Endothelial cell of umbilical vein (primary cell): ENCODE results near the gene KANK4. TPM values are rescaled to one million over a fixed set of nuclear protein-coding genes. Genes with fewer than 3 reads are reported as not detected.

Source experiments
- BruUV-seq: library from RNA; stranded (reverse); fragments of 400-500 nt; replicated peaks from 2 replicates; lab custom pipeline; 2021; lab: Mats Ljungman, UMichigan
- CTCF ChIA-PET: fragments of 300-600, 350-600 bp; sonication (Branson Sonifier 250); formaldehyde crosslinking; loops from one replicate; lab custom pipeline; 2021; ENCODE audit warnings: antibody characterized with exemption, inconsistent platforms; lab: Charles Lee
- POLR2A ChIA-PET: fragments of 300-600, 350-600 bp; sonication (Branson Sonifier 250); formaldehyde crosslinking; loops from one replicate; lab custom pipeline; 2021; ENCODE audit warnings: antibody characterized with exemption, inconsistent platforms; lab: Charles Lee
- DNase-seq: peaks from one replicate; pipeline ENCODE4 v3.0.0-alpha.2; 2011; ENCODE audit warnings: low read depth, low spot score
- FAIRE-seq: peaks from 2 replicates; lab custom pipeline; 2011; peaks lifted over from hg19 to GRCh38; lab: Jason Lieb, UNC
- H2AFZ ChIP-seq: 2 replicates; pipeline ENCODE4 v1.6.0; 2012; ENCODE audit warnings: low read depth, low read length, control low read depth, inconsistent platforms
- H3K27ac ChIP-seq: 2 replicates; pipeline ENCODE4 v1.5.1; 2011; ENCODE audit warnings: low read depth, mild to moderate bottlenecking, control low read depth, low read length, moderate library complexity; ENCODE audit not compliant: insufficient read depth
- H3K27me3 ChIP-seq, 2 experiments: 2 replicates each; pipeline versions ENCODE4 v1.6.0 to v1.6.1; 2011; ENCODE audit warnings: low read length in 2 of 2, mixed read lengths in 1 of 2; ENCODE audit not compliant: control insufficient read depth in 2 of 2, insufficient read depth in 2 of 2
- H3K36me3 ChIP-seq, 2 experiments: 2 replicates in 1 of 2; 3 replicates in 1 of 2; pipeline ENCODE4 v1.5.1; 2011; ENCODE audit warnings: low read length in 2 of 2, mild to moderate bottlenecking in 1 of 2, moderate library complexity in 1 of 2; ENCODE audit not compliant: control insufficient read depth in 2 of 2, insufficient read depth in 2 of 2; ENCODE audit errors: extremely low read depth in 1 of 2
- H3K4me1 ChIP-seq: 3 replicates; pipeline ENCODE4 v1.5.1; 2011; ENCODE audit warnings: mild to moderate bottlenecking, low read length; ENCODE audit not compliant: control insufficient read depth, insufficient read depth; ENCODE audit errors: extremely low read depth
- H3K4me2 ChIP-seq: 2 replicates; pipeline ENCODE4 v1.6.1; 2011; ENCODE audit warnings: low read length, control low read depth, mixed read lengths; ENCODE audit not compliant: insufficient read depth
- H3K4me3 ChIP-seq, 3 experiments: fragments of 200-600 bp in 1 of 3; sonication (generic), shearing (Covaris generic) in 1 of 3; replicated peaks in 1 of 3; 2 replicates each; pipeline ENCODE4 v1.5.1; 2011 to 2016; ENCODE audit warnings: control low read depth in 3 of 3, low read length in 3 of 3, mild to moderate bottlenecking in 2 of 3, inconsistent platforms in 1 of 3, low read depth in 1 of 3, moderate library complexity in 1 of 3; ENCODE audit not compliant: insufficient read depth in 1 of 3
- H3K79me2 ChIP-seq: 2 replicates; pipeline ENCODE4 v1.6.0; 2012; ENCODE audit warnings: low read length, inconsistent platforms; ENCODE audit not compliant: control insufficient read depth, insufficient read depth
- H3K9ac ChIP-seq: replicated peaks from 2 replicates; pipeline ENCODE3; 2011; ENCODE audit warnings: low read length, control low read depth; ENCODE audit not compliant: insufficient read depth; ENCODE audit errors: extremely low read depth
- H3K9me1 ChIP-seq: replicated peaks from 3 replicates; pipeline ENCODE4 v1.6.0; 2011; ENCODE audit warnings: mild to moderate bottlenecking, low read length; ENCODE audit not compliant: control insufficient read depth, insufficient read depth; ENCODE audit errors: extremely low read depth
- H3K9me3 ChIP-seq: replicated peaks from 2 replicates; pipeline ENCODE4 v1.5.1; 2012; ENCODE audit warnings: low read length, inconsistent platforms; ENCODE audit not compliant: control insufficient read depth, insufficient read depth
- H4K20me1 ChIP-seq: replicated peaks from 2 replicates; pipeline ENCODE3; 2011; ENCODE audit warnings: mild to moderate bottlenecking, low read length; ENCODE audit not compliant: control insufficient read depth, insufficient read depth; ENCODE audit errors: extremely low read depth
- CTCF ChIP-seq, 2 donors: IDR thresholded peaks; 1 replicate in 1 of 2; 2 replicates in 1 of 2; pipeline ENCODE4 v1.5.1; 2011; ENCODE audit warnings: low read length in 2 of 2, mild to moderate bottlenecking in 2 of 2, moderate library complexity in 2 of 2, control low read depth in 1 of 2, inconsistent platforms in 1 of 2, low read depth in 1 of 2; ENCODE audit not compliant: insufficient read depth in 1 of 2; ENCODE audit errors: extremely low read depth in 1 of 2
- EZH2 ChIP-seq: IDR thresholded peaks from 2 replicates; pipeline ENCODE4 v1.6.1; 2012; ENCODE audit warnings: borderline replicate concordance, low read depth, mild to moderate bottlenecking, moderate library complexity, low read length, inconsistent platforms; ENCODE audit not compliant: severe bottlenecking
- FOS ChIP-seq: IDR thresholded peaks from 2 replicates; pipeline ENCODE4 v1.6.1; 2011; ENCODE audit warnings: mild to moderate bottlenecking, low read length, moderate library complexity, borderline replicate concordance; ENCODE audit not compliant: insufficient read depth
- GATA2 ChIP-seq: IDR thresholded peaks from 2 replicates; pipeline ENCODE4 v1.7.0; 2011; ENCODE audit warnings: low read depth, mild to moderate bottlenecking, moderate library complexity, mixed read lengths, low read length; ENCODE audit not compliant: insufficient read length, insufficient read depth
- JUN ChIP-seq: IDR thresholded peaks from 2 replicates; pipeline ENCODE4 v1.6.1; 2011; ENCODE audit warnings: borderline replicate concordance, low read depth; ENCODE audit not compliant: insufficient read length, insufficient read depth
- MYC ChIP-seq: IDR thresholded peaks from one replicate; pipeline ENCODE4 v1.6.1; 2011; ENCODE audit warnings: mild to moderate bottlenecking, low read depth, low read length
- POLR2A ChIP-seq: IDR thresholded peaks from 2 replicates; pipeline ENCODE4 v1.6.1; 2012; ENCODE audit warnings: low read depth, mild to moderate bottlenecking, control low read depth, low read length
- POLR2AphosphoS5 ChIP-seq: IDR thresholded peaks from 2 replicates; pipeline ENCODE4 v1.6.1; 2012; ENCODE audit warnings: low read depth, mild to moderate bottlenecking, control low read depth, low read length, moderate library complexity; ENCODE audit not compliant: insufficient read depth
- dilution Hi-C: fragments of 300-500 bp; cut with MboI; formaldehyde crosslinking; loops from one replicate; pipeline ENCODE4 v1.15.0; 2019; ENCODE audit warnings: low sequenced_read_pairs; ENCODE audit not compliant: extremely low pct_ligation_motif_present
- intact Hi-C: fragments of 100-400 bp; cut with micrococcal nuclease; formaldehyde crosslinking; loops from one replicate; pipeline ENCODE4 v1.10.0; 2022
- polyA plus RNA-seq, 4 experiments: library from polyadenylated mRNA; depleted of rRNA in 3 of 4; stranded (reverse) in 3 of 4; unstranded in 1 of 4; fragments of >200 nt; gene quantifications; 2 replicates each; pipeline versions ENCODE4 v1.2.1 to v1.2.3, GENCODE V29; 2011 to 2012; ENCODE audit warnings: missing spikeins in 1 of 4
- total RNA-seq: library from RNA; stranded (reverse); gene quantifications from 2 replicates; pipeline ENCODE4 v1.2.3, GENCODE V29; 2021
- TF ChIP-seq, protein P1 (sequence below): IDR thresholded peaks from 2 replicates; pipeline ENCODE4 v1.6.1; 2011; ENCODE audit not compliant: insufficient read depth, insufficient read length

The KANK4 gene
- total and polyA plus RNA-seq, 2 donors (not counting 3 experiments of a cell fraction or from before 2014, with no cell fraction given) = not detected

- Histone ChIP-seq H3K27me3 (no peaks in the 10 kb centered on the region), H3K9me3 (no peaks in the 10 kb centered on the region), H3K27ac (no peak overlapping the region), H3K4me2 (no peak overlapping the region), H3K4me3 (no peak overlapping the region), H3K4me1 (no peaks in the 10 kb centered on the region), H3K9me1 (no peaks in the 10 kb centered on the region), H3K36me3 (no peaks in the 10 kb centered on the region), H3K79me2 (no peaks in the 10 kb centered on the region), H3K9ac (no peak overlapping the region), H2AFZ (no peak overlapping the region), H4K20me1 (no peaks in the 10 kb centered on the region)
- DNase-seq = no peak
- ChIA-PET CTCF (no interaction called here), POLR2A (no interaction called here)
- TF ChIP-seq MYC (no peak), JUN (no peak), EZH2 (no peak), GATA2 (no peak), POLR2AphosphoS5 (no peak), FOS (no peak), CTCF (IDR thresholded peaks at IDR 0.05; ENCODE audit: extremely low read depth in 1 of 2, insufficient read depth in 1 of 2, low read depth in 1 of 2, low read length in 2 of 2) (no peak), POLR2A (no peak)
- TF ChIP-seq, protein P1, sequence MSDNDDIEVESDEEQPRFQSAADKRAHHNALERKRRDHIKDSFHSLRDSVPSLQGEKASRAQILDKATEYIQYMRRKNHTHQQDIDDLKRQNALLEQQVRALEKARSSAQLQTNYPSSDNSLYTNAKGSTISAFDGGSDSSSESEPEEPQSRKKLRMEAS = no peak
- intact Hi-C loops = no loop called here
- dilution Hi-C loops = no loop called here
- BruUV-seq = no TSS peak
- no peak for FAIRE-seq
These were observed 33.2 kb upstream of the KANK4 start for GRCh38 chr1:62352387-62352786.
